Posterior cingulate gyrus (tissue), 11 donors: Measurements from ENCODE around the gene ANGPTL1.

Source experiments
- DNase-seq, 10 donors: peaks; one replicate each; pipeline versions ENCODE4 v3.0.0 to v3.0.0-alpha.2; 2020 to 2021; ENCODE audit warnings: mixed read lengths in 3 of 10
- intact Hi-C: fragments of 100-400 bp; cut with DNase I; formaldehyde crosslinking; loops from one replicate; pipeline ENCODE4 v1.15.1; 2023

ANGPTL1 gene

GRCh38 chr1:178870944-178871343 lies at the start of gene ANGPTL1:
ANGPTL1 (minus strand) TSS chr1:178871077; CDS start chr1:178865776, 5,301 bp downstream.
- intact Hi-C loops, result no loop called here
- DNase-seq, result no peak

- intact Hi-C loops, result no loop called here
- DNase-seq, result no peak
Measured at GRCh38 chr1:178919581-178919980, 48.7 kb upstream of the ANGPTL1 start.

GRCh38 chr1:178918955-178919354 lies 48.1 kb upstream of the ANGPTL1 start:
- intact Hi-C loops, result no loop called here

GRCh38 chr1:178918308-178918707 lies 47.4 kb upstream of the ANGPTL1 start:
- intact Hi-C loops, result no loop called here
- no peak for DNase-seq

More at GRCh38 chr1:178918955-178919354, 48.1 kb upstream of the ANGPTL1 start:
- DNase-seq, result no peak

- intact Hi-C loops, result no loop called here
Measured at GRCh38 chr1:178916448-178917174, 45.7 kb upstream of the ANGPTL1 start.

GRCh38 chr1:178912597-178912996 lies 41.7 kb upstream of the ANGPTL1 start:
- no peak for DNase-seq
- intact Hi-C loops, result no loop called here

More at GRCh38 chr1:178916448-178917174, 45.7 kb upstream of the ANGPTL1 start:
- no peak for DNase-seq

- intact Hi-C loops, result no loop called here
- DNase-seq, result no peak
Measured at GRCh38 chr1:178910023-178910422, 39.1 kb upstream of the ANGPTL1 start.

GRCh38 chr1:178908358-178908757 lies 37.5 kb upstream of the ANGPTL1 start:
- intact Hi-C loops, result no loop called here
- no peak for DNase-seq

GRCh38 chr1:178901482-178902125 lies 30.7 kb upstream of the ANGPTL1 start:
- DNase-seq, result no peak
- intact Hi-C loops, result no loop called here

- DNase-seq, result no peak
- intact Hi-C loops, result no loop called here
Measured at GRCh38 chr1:178899402-178899801, 28.5 kb upstream of the ANGPTL1 start.

GRCh38 chr1:178898401-178898800 lies 27.5 kb upstream of the ANGPTL1 start:
- DNase-seq, result no peak

GRCh38 chr1:178895928-178896327 lies 25.1 kb upstream of the ANGPTL1 start:
- DNase-seq, result no peak
- intact Hi-C loops, result no loop called here

More at GRCh38 chr1:178898401-178898800, 27.5 kb upstream of the ANGPTL1 start:
- intact Hi-C loops, result no loop called here

- intact Hi-C loops, result no loop called here
- DNase-seq, result no peak
Measured at GRCh38 chr1:178886551-178886950, 15.7 kb upstream of the ANGPTL1 start.

- intact Hi-C loops, result no loop called here
- DNase-seq, result peak in 1 of 10 donors; percentile 76
Measured at GRCh38 chr1:178885869-178886268, 15.0 kb upstream of the ANGPTL1 start.

GRCh38 chr1:178881950-178882349 lies 11.1 kb upstream of the ANGPTL1 start:
- intact Hi-C loops, result no loop called here
- no peak for DNase-seq

- intact Hi-C loops, result no loop called here
- no peak for DNase-seq
Measured at GRCh38 chr1:178877896-178878295, 7.0 kb upstream of the ANGPTL1 start.

- DNase-seq, result no peak
- intact Hi-C loops, result no loop called here
Measured at GRCh38 chr1:178875936-178876335, 5.1 kb upstream of the ANGPTL1 start.

- no peak for DNase-seq
- intact Hi-C loops, result no loop called here
Measured at GRCh38 chr1:178874966-178875365, 4.1 kb upstream of the ANGPTL1 start.

- intact Hi-C loops, result no loop called here
- DNase-seq, result no peak
Measured at GRCh38 chr1:178871551-178872320, 859 bp upstream of the ANGPTL1 start.

- no peak for DNase-seq
- intact Hi-C loops, result no loop called here
Measured at GRCh38 chr1:178870221-178870620, 656 bp downstream of the ANGPTL1 start.

- no peak for DNase-seq
- intact Hi-C loops, result no loop called here
Measured at GRCh38 chr1:178869119-178869697, 1.7 kb downstream of the ANGPTL1 start.
